Stomach smooth muscle (tissue), 2 donors: ENCODE results near the gene SRGAP3.

Experiments used
- H3K27ac ChIP-seq: one replicate; pipeline ENCODE4 v1.7.0; 2013; ENCODE audit warnings: mild to moderate bottlenecking, low read length, inconsistent platforms
- H3K27me3 ChIP-seq, 2 donors: one replicate each; pipeline ENCODE4 v1.7.0; 2013; ENCODE audit warnings: low read length in 2 of 2; ENCODE audit not compliant: insufficient read depth in 2 of 2, control insufficient read depth in 1 of 2
- H3K36me3 ChIP-seq, 2 donors: one replicate each; pipeline ENCODE4 v1.7.0; 2013; ENCODE audit warnings: low read length in 2 of 2; ENCODE audit not compliant: control insufficient read depth in 2 of 2, insufficient read depth in 2 of 2
- H3K4me1 ChIP-seq: one replicate; pipeline ENCODE4 v1.7.0; 2013; ENCODE audit warnings: low read length; ENCODE audit not compliant: control insufficient read depth, insufficient read depth
- H3K4me3 ChIP-seq, 2 donors: one replicate each; pipeline ENCODE4 v1.7.0; 2013; ENCODE audit warnings: low read length in 2 of 2
- H3K9ac ChIP-seq, 2 donors: one replicate each; pipeline ENCODE4 v1.7.0; 2013; ENCODE audit warnings: low read length in 2 of 2, mild to moderate bottlenecking in 1 of 2
- H3K9me3 ChIP-seq, 2 donors: one replicate each; pipeline ENCODE4 v1.7.0; 2013; ENCODE audit warnings: low read length in 2 of 2; ENCODE audit not compliant: control insufficient read depth in 2 of 2
- donor health status: healthy.
- donor health status: Pancreatic carcinoma.

Gene SRGAP3

DNA sequence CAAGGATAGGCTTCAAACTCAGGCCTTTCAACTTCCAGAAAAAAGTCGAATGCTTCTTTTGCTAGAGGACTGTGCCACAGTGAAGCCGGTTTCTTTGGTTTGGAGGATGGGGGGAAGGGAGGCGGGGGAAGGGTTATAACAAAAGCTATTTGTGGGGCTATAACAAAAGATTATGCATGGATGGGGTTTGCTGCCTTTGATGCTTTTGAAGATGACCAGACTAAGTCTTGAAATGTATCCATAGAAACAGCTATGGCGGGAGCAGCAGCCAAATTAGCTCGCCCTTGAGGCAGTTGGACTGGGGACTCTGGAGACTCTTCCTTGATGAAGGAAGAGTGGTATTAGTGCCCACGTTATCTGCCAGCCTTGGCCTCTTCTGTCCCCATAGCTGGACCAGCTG, 47.5 kb downstream of the SRGAP3 start:
- no peak overlapping the region for H3K9ac ChIP-seq
- no peaks in the 10 kb centered on the region for H3K9me3 ChIP-seq
- no peak overlapping the region for H3K27ac ChIP-seq
- H3K27me3 ChIP-seq, result no peaks in the 10 kb centered on the region
- peaks cover 4% of the 10 kb centered on the region for H3K4me1 ChIP-seq
- H3K36me3 ChIP-seq, result no peaks in the 10 kb centered on the region
- no peak overlapping the region for H3K4me3 ChIP-seq

DNA sequence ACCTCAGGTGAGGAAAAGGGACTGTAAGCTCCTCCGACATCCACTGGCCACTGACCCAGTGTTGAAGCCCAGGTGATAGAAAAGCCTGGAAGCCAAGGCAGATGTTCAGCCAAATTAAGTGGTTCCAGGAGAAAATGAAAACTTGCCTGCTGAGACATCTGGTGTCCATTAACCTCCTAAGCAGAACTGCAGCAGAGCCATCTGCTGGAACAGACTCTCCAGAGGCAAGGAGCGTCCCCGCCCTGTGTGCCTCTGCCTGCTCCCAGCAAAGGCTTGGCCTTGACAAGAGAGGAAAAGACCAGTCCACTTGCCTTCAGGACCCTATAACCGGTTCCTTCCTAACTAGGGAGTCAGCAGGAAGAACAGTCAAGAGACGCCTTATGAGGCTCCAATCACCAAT, 48.2 kb downstream of the SRGAP3 start:
- Histone ChIP-seq H3K27ac (no peak overlapping the region), H3K9ac (no peak overlapping the region), H3K4me1 (peaks cover 4% of the 10 kb centered on the region), H3K4me3 (no peak overlapping the region), H3K27me3 (no peaks in the 10 kb centered on the region), H3K9me3 (no peaks in the 10 kb centered on the region), H3K36me3 (no peaks in the 10 kb centered on the region)

DNA sequence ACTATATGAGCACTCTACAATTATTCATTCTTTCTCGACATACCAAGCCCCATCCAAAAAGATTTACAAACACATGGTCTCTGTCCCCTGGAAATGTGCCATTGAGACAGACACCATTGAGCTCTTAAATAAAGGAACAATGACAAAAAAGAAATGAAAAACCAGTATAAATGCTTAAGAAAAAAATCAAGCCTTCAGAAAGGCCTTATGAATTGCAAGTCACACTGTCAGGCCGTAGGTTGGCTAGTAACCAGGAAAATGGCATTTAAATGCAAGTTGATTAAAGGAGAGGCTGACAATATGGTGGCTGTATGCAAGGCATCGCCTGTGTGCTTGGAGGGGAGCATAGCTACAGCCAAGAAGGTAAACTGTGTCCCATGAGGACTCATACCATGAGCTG, 49.7 kb downstream of the SRGAP3 start:
- no peaks in the 10 kb centered on the region for H3K36me3 ChIP-seq
- H3K27me3 ChIP-seq, result no peaks in the 10 kb centered on the region
- H3K9me3 ChIP-seq, result no peaks in the 10 kb centered on the region
- no peak overlapping the region for H3K4me3 ChIP-seq
- H3K27ac ChIP-seq, result no peak overlapping the region
- H3K9ac ChIP-seq, result no peak overlapping the region
- peaks cover 4% of the 10 kb centered on the region for H3K4me1 ChIP-seq

DNA sequence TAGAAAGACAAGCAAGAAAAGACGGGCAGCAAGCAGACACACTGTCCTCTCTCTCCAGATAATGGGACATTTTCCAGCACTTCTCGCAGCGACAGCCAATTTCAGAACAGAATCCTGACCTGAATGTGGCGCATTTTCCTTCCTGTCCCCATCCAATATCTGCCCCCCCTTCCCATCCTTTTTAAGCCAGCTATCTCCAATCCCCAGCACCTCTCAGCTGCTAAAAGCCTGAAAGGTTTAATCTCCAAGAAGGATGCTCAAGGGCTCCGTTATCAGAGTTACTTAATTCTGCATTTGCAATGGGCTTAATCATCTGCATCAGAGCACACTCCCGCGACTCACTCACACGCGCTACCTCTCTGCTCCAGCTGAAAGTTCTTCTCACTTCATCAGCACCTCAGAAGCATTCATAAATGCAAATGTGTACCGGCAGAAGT, 50.5 kb downstream of the SRGAP3 start:
- H3K4me1 ChIP-seq, result peaks cover 4% of the 10 kb centered on the region
- no peak overlapping the region for H3K27ac ChIP-seq
- no peak overlapping the region for H3K9ac ChIP-seq
- H3K27me3 ChIP-seq, result no peaks in the 10 kb centered on the region
- H3K4me3 ChIP-seq, result no peak overlapping the region
- no peaks in the 10 kb centered on the region for H3K36me3 ChIP-seq
- H3K9me3 ChIP-seq, result no peaks in the 10 kb centered on the region

DNA sequence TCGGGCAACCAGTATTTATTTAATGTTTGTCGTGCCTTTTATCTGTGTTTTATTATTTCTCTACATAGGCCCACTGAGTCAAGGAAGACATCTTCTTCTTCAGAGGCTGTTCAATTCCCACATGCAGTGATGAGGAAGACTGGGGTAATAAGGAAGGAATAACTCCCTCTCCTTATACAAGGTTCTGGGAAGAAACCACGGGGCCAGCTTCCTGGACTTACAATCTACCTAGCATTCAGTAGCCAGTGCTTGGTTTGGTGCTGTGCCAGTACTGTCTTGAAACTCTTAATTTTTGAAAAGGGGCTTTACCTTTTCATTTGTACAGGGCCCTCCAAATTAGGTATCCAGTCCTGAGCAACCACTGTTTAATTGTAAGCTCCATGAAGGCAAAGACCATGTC, 51.2 kb downstream of the SRGAP3 start:
- no peak overlapping the region for H3K9ac ChIP-seq
- no peaks in the 10 kb centered on the region for H3K36me3 ChIP-seq
- peaks cover 4% of the 10 kb centered on the region for H3K4me1 ChIP-seq
- H3K4me3 ChIP-seq, result no peak overlapping the region
- H3K9me3 ChIP-seq, result no peaks in the 10 kb centered on the region
- H3K27ac ChIP-seq, result no peak overlapping the region
- H3K27me3 ChIP-seq, result no peaks in the 10 kb centered on the region

DNA sequence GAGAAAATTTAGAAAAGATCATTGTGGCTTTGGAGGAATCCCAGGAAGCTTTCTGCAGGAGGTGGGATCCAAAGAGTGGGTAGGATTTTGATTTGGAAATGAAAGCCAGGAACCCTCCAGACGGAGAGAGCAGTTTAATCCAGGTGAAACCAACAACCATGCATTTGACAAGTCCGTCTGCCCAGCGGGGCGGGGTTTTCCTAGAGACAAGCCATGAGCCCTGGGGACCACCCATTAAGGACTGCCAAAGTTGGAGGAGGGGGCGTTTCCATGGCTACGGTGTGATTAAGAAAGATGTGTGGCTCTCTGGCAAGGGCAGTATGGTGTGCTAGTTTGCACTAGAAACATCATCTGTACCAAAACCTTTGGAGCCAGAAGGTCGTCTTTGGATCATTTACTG, 53.4 kb downstream of the SRGAP3 start:
- Histone ChIP-seq H3K4me3 (no peak overlapping the region), H3K27ac (no peak overlapping the region), H3K4me1 (peaks cover 4% of the 10 kb centered on the region), H3K9ac (no peak overlapping the region), H3K27me3 (no peaks in the 10 kb centered on the region), H3K9me3 (no peaks in the 10 kb centered on the region), H3K36me3 (no peaks in the 10 kb centered on the region)

DNA sequence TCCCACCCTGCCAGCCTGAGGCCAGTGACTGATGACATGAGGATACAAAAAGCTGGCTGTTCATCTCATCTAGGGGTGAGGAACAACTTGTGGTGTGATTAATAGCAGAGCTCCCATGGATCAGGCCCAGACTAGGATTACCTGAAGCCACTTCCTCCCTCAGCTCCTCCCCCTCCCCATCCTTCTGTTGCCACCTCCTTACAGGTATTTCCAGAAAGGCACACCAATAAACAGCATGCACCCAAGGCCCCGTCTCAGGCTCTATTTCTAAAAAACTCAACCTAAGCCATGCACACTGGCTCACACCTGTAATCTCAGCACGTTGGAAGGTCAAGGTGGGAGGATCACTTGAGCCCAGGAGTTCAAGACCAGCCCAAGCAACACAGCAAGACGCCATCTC, 54.1 kb downstream of the SRGAP3 start:
- Histone ChIP-seq H3K36me3 (no peaks in the 10 kb centered on the region), H3K27ac (no peak overlapping the region), H3K9me3 (no peaks in the 10 kb centered on the region), H3K4me3 (no peak overlapping the region), H3K27me3 (no peaks in the 10 kb centered on the region), H3K9ac (no peak overlapping the region), H3K4me1 (no peaks in the 10 kb centered on the region)

DNA sequence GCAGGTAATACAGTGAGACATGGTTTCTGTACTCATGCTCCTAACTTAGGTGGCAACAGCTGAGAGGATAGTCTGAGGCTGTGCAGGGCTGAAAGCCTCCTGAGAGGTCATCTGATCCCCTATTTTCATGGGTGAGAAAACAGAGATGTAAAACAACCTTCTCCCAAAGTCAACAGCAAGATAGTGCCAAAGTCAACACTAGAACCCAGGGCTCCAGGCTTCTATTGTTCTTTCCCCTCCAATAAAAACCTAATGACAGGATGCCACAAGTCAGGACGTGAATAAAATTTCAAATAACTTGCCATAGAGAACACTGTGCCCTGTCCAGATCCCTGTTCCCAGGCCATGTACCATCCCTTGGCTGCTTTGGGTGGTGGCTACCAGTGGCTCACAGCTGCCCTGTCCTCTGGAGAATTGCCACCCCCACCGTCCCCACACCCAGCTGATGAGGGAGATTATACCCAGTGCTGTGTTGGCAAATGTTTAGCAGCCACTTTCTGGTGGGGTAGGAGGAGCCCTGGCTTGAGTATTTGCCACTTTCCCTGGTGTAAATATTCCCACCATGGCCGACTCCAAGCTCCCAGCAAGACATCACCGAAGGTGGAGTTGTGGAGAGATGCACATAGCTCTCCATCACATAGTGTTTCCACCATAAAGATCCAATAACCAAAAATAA, 54.8 kb downstream of the SRGAP3 start:
- H3K27ac ChIP-seq, result no peak overlapping the region
- H3K9ac ChIP-seq, result no peak overlapping the region
- no peaks in the 10 kb centered on the region for H3K36me3 ChIP-seq
- no peaks in the 10 kb centered on the region for H3K9me3 ChIP-seq
- H3K4me3 ChIP-seq, result no peak overlapping the region
- no peaks in the 10 kb centered on the region for H3K27me3 ChIP-seq
- H3K4me1 ChIP-seq, result no peaks in the 10 kb centered on the region

DNA sequence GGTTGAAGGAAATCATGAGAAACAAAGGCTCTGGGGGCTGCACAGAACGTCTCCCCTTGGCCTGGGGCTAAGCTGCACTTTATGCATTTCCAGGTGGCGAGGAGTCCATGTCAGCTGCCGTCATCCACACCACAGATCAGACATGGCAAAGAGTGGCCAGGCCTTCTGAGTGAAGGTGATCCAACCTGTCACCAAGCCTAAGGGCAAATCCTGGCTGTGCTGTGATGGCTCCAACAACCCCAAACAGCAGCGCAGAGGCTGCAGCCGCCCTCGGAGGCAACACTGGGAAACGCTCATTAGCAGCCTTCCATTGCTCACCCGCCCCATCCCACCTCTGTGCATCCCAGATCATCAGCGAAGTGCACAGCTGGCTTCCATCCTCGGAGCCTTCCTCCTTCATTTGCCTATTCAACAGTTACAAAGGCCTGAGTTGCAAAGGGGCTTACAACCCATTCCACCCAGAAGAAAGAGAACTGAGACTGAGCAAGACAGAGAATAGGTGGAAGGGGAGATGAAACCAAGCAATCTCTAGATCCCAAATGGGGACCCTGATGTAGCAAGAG, 55.7 kb downstream of the SRGAP3 start:
- no peak overlapping the region for H3K27ac ChIP-seq
- H3K9me3 ChIP-seq, result no peaks in the 10 kb centered on the region
- no peak overlapping the region for H3K9ac ChIP-seq
- H3K36me3 ChIP-seq, result no peaks in the 10 kb centered on the region
- no peak overlapping the region for H3K4me3 ChIP-seq
- H3K27me3 ChIP-seq, result no peaks in the 10 kb centered on the region
- no peaks in the 10 kb centered on the region for H3K4me1 ChIP-seq

DNA sequence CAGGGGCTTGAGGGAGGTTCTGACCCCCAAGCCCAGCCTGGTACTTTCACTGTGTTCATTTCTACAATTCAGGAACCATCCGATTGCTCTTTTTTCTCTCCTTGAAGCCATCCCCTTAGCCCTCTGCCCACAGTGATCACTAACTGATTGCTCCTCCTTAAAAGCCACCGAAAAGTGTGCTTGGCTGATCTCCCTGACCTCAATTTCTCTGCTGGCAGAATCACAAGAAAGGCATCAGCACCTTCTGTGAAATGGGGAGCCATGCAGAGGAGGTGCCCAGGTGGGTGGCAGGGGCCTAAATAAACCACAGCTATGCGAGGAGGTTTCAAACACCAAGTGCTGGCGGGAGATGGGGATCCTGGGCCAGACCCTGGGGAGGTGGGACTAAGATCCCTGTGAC, 56.2 kb downstream of the SRGAP3 start:
- no peaks in the 10 kb centered on the region for H3K36me3 ChIP-seq
- H3K4me1 ChIP-seq, result no peaks in the 10 kb centered on the region
- H3K4me3 ChIP-seq, result no peak overlapping the region
- H3K9me3 ChIP-seq, result no peaks in the 10 kb centered on the region
- no peak overlapping the region for H3K27ac ChIP-seq
- H3K27me3 ChIP-seq, result no peaks in the 10 kb centered on the region
- H3K9ac ChIP-seq, result no peak overlapping the region

DNA sequence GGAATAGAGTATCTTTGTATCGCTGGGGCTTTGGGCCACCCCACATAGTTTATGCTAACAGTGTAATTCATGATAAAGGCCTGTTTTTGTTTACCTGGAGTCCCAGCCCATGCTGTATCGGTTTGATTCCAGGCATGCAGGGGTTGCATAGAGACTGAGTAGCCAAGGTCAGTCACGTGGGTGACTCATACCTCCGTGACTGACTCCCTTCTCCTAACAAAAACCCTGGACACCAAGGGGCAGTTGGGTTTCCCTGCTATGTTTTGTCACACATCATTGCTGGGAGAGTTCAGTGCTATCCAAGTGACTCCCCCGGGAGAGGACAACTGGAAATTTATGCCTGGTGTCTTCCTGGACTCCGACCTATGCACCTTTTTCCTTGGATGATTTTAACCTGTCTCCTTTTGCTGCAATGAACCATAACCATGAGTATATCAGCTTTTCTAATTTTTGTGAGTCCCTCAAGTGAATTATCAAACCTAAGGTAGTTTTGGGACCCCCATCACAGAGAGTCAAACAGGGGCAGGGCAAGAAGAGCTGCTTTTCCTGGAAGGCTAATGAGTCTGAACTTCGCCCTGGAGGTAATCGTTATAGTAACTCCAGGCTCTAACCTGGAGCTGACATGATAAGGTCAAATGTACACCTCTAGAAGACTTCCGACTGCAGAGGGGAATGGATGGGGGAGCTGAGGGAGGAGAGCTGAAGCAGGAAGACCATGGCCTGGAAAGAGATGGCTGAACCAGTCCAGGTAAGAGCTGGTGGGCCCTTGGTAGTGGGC, 57.0 kb downstream of the SRGAP3 start:
- no peak overlapping the region for H3K27ac ChIP-seq
- no peaks in the 10 kb centered on the region for H3K4me1 ChIP-seq
- H3K4me3 ChIP-seq, result no peak overlapping the region
- no peaks in the 10 kb centered on the region for H3K36me3 ChIP-seq
- H3K9ac ChIP-seq, result no peak overlapping the region
- no peaks in the 10 kb centered on the region for H3K9me3 ChIP-seq
- no peaks in the 10 kb centered on the region for H3K27me3 ChIP-seq
